Measurements from ENCODE around the gene SBK2.

The SBK2 gene

GRCh38 chr19:55482967-55483705 is 53.8 kb downstream of the SBK2 start:
- Histone ChIP-seq H3K27me3 (peaks cover 46% of the 10 kb centered on the region), H3K4me3 (ENCODE audit: low read depth in 1 of 2, low read length in 1 of 2) (no peak overlapping the region), H3K4me1 (ENCODE audit: control insufficient read depth in 1 of 2, insufficient read depth in 1 of 2, low read depth in 1 of 2, low read length in 1 of 2) (peaks cover 7 to 8% of the 10 kb centered on the region in 2 experiments), H3K27ac (no peak overlapping the region), H3K36me3 (peaks cover 34% of the 10 kb centered on the region), H3K9me3 (no peaks in the 10 kb centered on the region)
- TF ChIP-seq CTCF (IDR thresholded peaks at IDR 0.05), result no peak

- Histone ChIP-seq H3K9me3 (no peaks in the 10 kb centered on the region), H3K27me3 (peaks cover 38% of the 10 kb centered on the region), H3K4me1 (ENCODE audit: control insufficient read depth in 1 of 2, insufficient read depth in 1 of 2, low read depth in 1 of 2, low read length in 1 of 2) (peaks cover 10 to 13% of the 10 kb centered on the region in 2 experiments), H3K36me3 (peaks cover 34% of the 10 kb centered on the region), H3K27ac (no peak overlapping the region), H3K4me3 (ENCODE audit: low read depth in 1 of 2, low read length in 1 of 2) (no peak overlapping the region)
- no peak for TF ChIP-seq CTCF (IDR thresholded peaks at IDR 0.05)
Measured at GRCh38 chr19:55482156-55482961, 54.6 kb downstream of the SBK2 start.

- no peak for TF ChIP-seq CTCF (IDR thresholded peaks at IDR 0.05)
- H3K27me3 ChIP-seq, result peaks cover 32% of the 10 kb centered on the region
- H3K4me1 ChIP-seq (ENCODE audit: control insufficient read depth in 1 of 2, insufficient read depth in 1 of 2, low read depth in 1 of 2, low read length in 1 of 2), result peaks cover 16 to 18% of the 10 kb centered on the region in 2 experiments
- no peak overlapping the region for H3K4me3 ChIP-seq (ENCODE audit: low read depth in 1 of 2, low read length in 1 of 2)
- H3K36me3 ChIP-seq, result peaks cover 34% of the 10 kb centered on the region
- no peak overlapping the region for H3K27ac ChIP-seq
- H3K9me3 ChIP-seq, result no peaks in the 10 kb centered on the region
Measured at GRCh38 chr19:55481794-55482155, 55.2 kb downstream of the SBK2 start.

GRCh38 chr19:55481148-55481793 is 55.7 kb downstream of the SBK2 start:
- Histone ChIP-seq H3K27ac (no peak overlapping the region), H3K4me3 (ENCODE audit: low read depth in 1 of 2, low read length in 1 of 2) (no peak overlapping the region), H3K36me3 (peaks cover 34% of the 10 kb centered on the region), H3K9me3 (no peaks in the 10 kb centered on the region), H3K4me1 (ENCODE audit: control insufficient read depth in 1 of 2, insufficient read depth in 1 of 2, low read depth in 1 of 2, low read length in 1 of 2) (peaks cover 16 to 18% of the 10 kb centered on the region in 2 experiments), H3K27me3 (peaks cover 27% of the 10 kb centered on the region)
- TF ChIP-seq CTCF (IDR thresholded peaks at IDR 0.05), result no peak

- H3K4me1 ChIP-seq (ENCODE audit: control insufficient read depth in 1 of 2, insufficient read depth in 1 of 2, low read depth in 1 of 2, low read length in 1 of 2), result peaks cover 17 to 20% of the 10 kb centered on the region in 2 experiments
- no peak for TF ChIP-seq CTCF (IDR thresholded peaks at IDR 0.05)
- H3K27ac ChIP-seq, result no peak overlapping the region
- peaks cover 11% of the 10 kb centered on the region for H3K27me3 ChIP-seq
- peaks cover 34% of the 10 kb centered on the region for H3K36me3 ChIP-seq
- H3K4me3 ChIP-seq (ENCODE audit: low read depth in 1 of 2, low read length in 1 of 2), result no peak overlapping the region
- no peaks in the 10 kb centered on the region for H3K9me3 ChIP-seq
Measured at GRCh38 chr19:55479451-55480230, 57.3 kb downstream of the SBK2 start.
